Hepatocyte (in vitro differentiated cells): Measurements from ENCODE around the gene ARHGAP22. TPM values are rescaled to one million over a fixed set of nuclear protein-coding genes. Genes with fewer than 3 reads are reported as not detected.

Experiments used
- DNase-seq: peaks from one replicate; pipeline ENCODE4 v3.0.0-alpha.2; 2016; ENCODE audit warnings: low spot score
- H2AFZ ChIP-seq: fragments of 200-600 bp; sonication (generic); 2 replicates; pipeline ENCODE4 v1.6.0; 2016; ENCODE audit warnings: antibody characterized with exemption, mild to moderate bottlenecking
- H3K27ac ChIP-seq: fragments of 200-600 bp; sonication (generic); 2 replicates; pipeline ENCODE4 v1.5.1; 2016; ENCODE audit warnings: mild to moderate bottlenecking
- H3K27me3 ChIP-seq: fragments of 200-600 bp; sonication (generic); 2 replicates; pipeline ENCODE4 v1.6.1; 2016
- H3K36me3 ChIP-seq: fragments of 200-600 bp; sonication (generic); replicated peaks from 2 replicates; pipeline ENCODE4 v1.5.1; 2016; ENCODE audit warnings: low read depth; ENCODE audit not compliant: insufficient read depth
- H3K4me1 ChIP-seq: fragments of 200-600 bp; sonication (generic); 2 replicates; pipeline ENCODE4 v1.5.1; 2016; ENCODE audit warnings: mild to moderate bottlenecking, moderate library complexity; ENCODE audit not compliant: insufficient read depth
- H3K4me2 ChIP-seq: fragments of 200-600 bp; sonication (generic); 2 replicates; pipeline ENCODE4 v1.6.0; 2016
- H3K4me3 ChIP-seq: fragments of 200-600 bp; sonication (generic); 2 replicates; pipeline ENCODE4 v1.5.1; 2016; ENCODE audit warnings: mild to moderate bottlenecking
- H3K79me2 ChIP-seq: fragments of 200-600 bp; sonication (generic); 2 replicates; pipeline ENCODE4 v1.6.0; 2017; ENCODE audit warnings: mild to moderate bottlenecking
- H3K9me2 ChIP-seq: fragments of 200-600 bp; sonication (generic); replicated peaks from 2 replicates; pipeline ENCODE4 v1.6.0; 2017; ENCODE audit warnings: mild to moderate bottlenecking; ENCODE audit not compliant: insufficient read depth
- H3K9me3 ChIP-seq: fragments of 200-600 bp; sonication (generic); 2 replicates; pipeline ENCODE4 v1.5.1; 2016; ENCODE audit warnings: low read depth, mild to moderate bottlenecking
- H4K20me1 ChIP-seq: fragments of 200-600 bp; sonication (generic); 2 replicates; pipeline ENCODE4 v1.6.0; 2016; ENCODE audit warnings: mild to moderate bottlenecking; ENCODE audit not compliant: insufficient read depth, poor library complexity, severe bottlenecking
- CTCF ChIP-seq: fragments of 200-600 bp; sonication (generic); IDR thresholded peaks from 2 replicates; pipeline ENCODE4 v1.5.1; 2016; ENCODE audit warnings: antibody characterized with exemption, mild to moderate bottlenecking; ENCODE audit not compliant: poor library complexity
- EZH2 ChIP-seq: fragments of 200-600 bp; sonication (generic); IDR thresholded peaks from 2 replicates; pipeline ENCODE4 v1.6.1; 2016; ENCODE audit warnings: antibody characterized with exemption, mild to moderate bottlenecking, borderline replicate concordance
- EZH2phosphoT487 ChIP-seq: fragments of 200-600 bp; sonication (generic); IDR thresholded peaks from one replicate; pipeline ENCODE4 v1.6.1; 2018; ENCODE audit warnings: antibody characterized with exemption, mild to moderate bottlenecking, low read depth, moderate library complexity; ENCODE audit not compliant: unreplicated experiment, severe bottlenecking
- WGBS: methylation state at CpG from one replicate; pipeline ENCODE4 v1.1.6; 2016; ENCODE audit warnings: low lambda C conversion rate; ENCODE audit errors: missing lambda C conversion rate; 5-methylcytosine and 5-hydroxymethylcytosine counted together
- polyA plus RNA-seq: library from polyadenylated mRNA; unstranded; fragments of >200 nt; fragmentation: Nextera tagmentation; extraction: Ambion mirVana; gene quantifications from 2 replicates; pipeline ENCODE4 v1.2.1, GENCODE V29; 2016
- total RNA-seq: library from RNA; depleted of rRNA; stranded (reverse); fragments of >200 nt; gene quantifications from 2 replicates; pipeline ENCODE4 v1.2.3, GENCODE V29; 2014

Gene ARHGAP22
- total and polyA plus RNA-seq, 2 experiments from 2014 or later, result 1.7 to 1.8 TPM

- Histone ChIP-seq H3K36me3 (no peaks in the 10 kb centered on the region), H3K9me3 (peaks cover 10% of the 10 kb centered on the region), H3K27ac (no peak overlapping the region), H4K20me1 (no peaks in the 10 kb centered on the region), H2AFZ (no peak overlapping the region), H3K4me1 (no peaks in the 10 kb centered on the region), H3K79me2 (no peaks in the 10 kb centered on the region), H3K9me2 (no peaks in the 10 kb centered on the region), H3K27me3 (peaks cover 10% of the 10 kb centered on the region), H3K4me3 (no peak overlapping the region), H3K4me2 (no peak overlapping the region)
- no peak for DNase-seq
- WGBS, result 85% methylated on average over 13 of the region's 13 CpGs
- TF ChIP-seq CTCF (no peak), EZH2phosphoT487 (no peak), EZH2 (no peak)
Observed at GRCh38 chr10:48517911-48518811, 86.7 kb downstream of the ARHGAP22 start.

GRCh38 chr10:48517482-48517881 is 87.4 kb downstream of the ARHGAP22 start:
- Histone ChIP-seq H3K4me2 (no peak overlapping the region), H3K27ac (no peak overlapping the region), H3K79me2 (no peaks in the 10 kb centered on the region), H2AFZ (no peak overlapping the region), H3K9me2 (no peaks in the 10 kb centered on the region), H3K27me3 (peaks cover 5% of the 10 kb centered on the region), H3K4me1 (no peaks in the 10 kb centered on the region), H3K9me3 (peaks cover 10% of the 10 kb centered on the region), H3K4me3 (no peak overlapping the region), H3K36me3 (no peaks in the 10 kb centered on the region), H4K20me1 (no peaks in the 10 kb centered on the region)
- 85% methylated on average over 9 of the region's 9 CpGs for WGBS
- TF ChIP-seq CTCF (no peak), EZH2phosphoT487 (no peak), EZH2 (no peak)
- no peak for DNase-seq

GRCh38 chr10:48516911-48517310 is 88.0 kb downstream of the ARHGAP22 start:
- no peak for TF ChIP-seq EZH2phosphoT487
- no peak for TF ChIP-seq EZH2
- TF ChIP-seq CTCF, result no peak
- H2AFZ ChIP-seq, result no peak overlapping the region
- WGBS, result 98% methylated on average over 3 of the region's 3 CpGs
- H3K79me2 ChIP-seq, result no peaks in the 10 kb centered on the region
- no peak for DNase-seq
- no peak overlapping the region for H3K4me2 ChIP-seq
- peaks cover 2% of the 10 kb centered on the region for H3K27me3 ChIP-seq
- no peak overlapping the region for H3K27ac ChIP-seq
- no peak overlapping the region for H3K4me3 ChIP-seq
- peaks cover 10% of the 10 kb centered on the region for H3K9me3 ChIP-seq
- no peaks in the 10 kb centered on the region for H4K20me1 ChIP-seq
- no peaks in the 10 kb centered on the region for H3K4me1 ChIP-seq
- H3K36me3 ChIP-seq, result no peaks in the 10 kb centered on the region
- H3K9me2 ChIP-seq, result no peaks in the 10 kb centered on the region
